A549 (cell line): ENCODE data around the gene XAGE2.

ENCODE experiments used
- CBX2 ChIP-seq: fragments of 200-600 bp; sonication (generic); IDR thresholded peaks from 2 replicates; pipeline ENCODE4 v1.6.1; 2016; ENCODE audit warnings: low read depth, mild to moderate bottlenecking, borderline replicate concordance
- EHMT2 ChIP-seq: fragments of 200-600 bp; sonication (generic); IDR thresholded peaks from 2 replicates; pipeline ENCODE4 v1.6.1; 2016; ENCODE audit warnings: antibody characterized with exemption, low read depth, mild to moderate bottlenecking, moderate library complexity
- EP300 ChIP-seq, 2 experiments: fragments of >200 bp; sonication (Bioruptor Twin); formaldehyde crosslinking; IDR thresholded peaks; 2 replicates in 1 of 2; 3 replicates in 1 of 2; pipeline ENCODE4 v1.6.1; 2016 to 2017
- RFX5 ChIP-seq: fragments of 450-650 bp; IDR thresholded peaks from 2 replicates; pipeline ENCODE4 v1.7.1; 2014; ENCODE audit warnings: antibody characterized with exemption, mild to moderate bottlenecking, moderate library complexity
- TF ChIP-seq, protein P1 (sequence below): fragments of >200 bp; sonication (Bioruptor Twin); formaldehyde crosslinking; IDR thresholded peaks from 3 replicates; pipeline ENCODE4 v1.5.1; 2016
- TF ChIP-seq, protein P2 (sequence below): IDR thresholded peaks from 2 replicates; pipeline ENCODE4 v1.6.1; 2012

DNA sequence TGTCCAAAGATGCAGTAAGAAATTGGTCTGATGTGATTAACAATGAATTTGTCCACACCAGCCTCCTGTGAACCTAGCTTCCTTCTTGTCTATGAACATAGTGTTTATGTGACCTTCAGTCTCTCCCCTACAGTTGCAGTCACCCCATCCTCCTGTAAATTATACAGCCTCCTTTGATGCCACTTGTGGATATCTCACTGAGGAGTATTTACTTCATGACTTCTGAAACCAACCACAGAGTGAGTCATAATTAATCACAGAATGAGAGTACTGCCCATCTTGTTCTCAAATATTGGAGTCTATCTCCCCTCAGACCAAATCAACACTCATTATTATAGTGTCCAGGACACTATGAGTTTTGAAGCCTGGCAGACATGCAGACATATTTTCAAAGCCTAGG, 27.3 kb upstream of the XAGE2 start:
- TF ChIP-seq, protein P1, sequence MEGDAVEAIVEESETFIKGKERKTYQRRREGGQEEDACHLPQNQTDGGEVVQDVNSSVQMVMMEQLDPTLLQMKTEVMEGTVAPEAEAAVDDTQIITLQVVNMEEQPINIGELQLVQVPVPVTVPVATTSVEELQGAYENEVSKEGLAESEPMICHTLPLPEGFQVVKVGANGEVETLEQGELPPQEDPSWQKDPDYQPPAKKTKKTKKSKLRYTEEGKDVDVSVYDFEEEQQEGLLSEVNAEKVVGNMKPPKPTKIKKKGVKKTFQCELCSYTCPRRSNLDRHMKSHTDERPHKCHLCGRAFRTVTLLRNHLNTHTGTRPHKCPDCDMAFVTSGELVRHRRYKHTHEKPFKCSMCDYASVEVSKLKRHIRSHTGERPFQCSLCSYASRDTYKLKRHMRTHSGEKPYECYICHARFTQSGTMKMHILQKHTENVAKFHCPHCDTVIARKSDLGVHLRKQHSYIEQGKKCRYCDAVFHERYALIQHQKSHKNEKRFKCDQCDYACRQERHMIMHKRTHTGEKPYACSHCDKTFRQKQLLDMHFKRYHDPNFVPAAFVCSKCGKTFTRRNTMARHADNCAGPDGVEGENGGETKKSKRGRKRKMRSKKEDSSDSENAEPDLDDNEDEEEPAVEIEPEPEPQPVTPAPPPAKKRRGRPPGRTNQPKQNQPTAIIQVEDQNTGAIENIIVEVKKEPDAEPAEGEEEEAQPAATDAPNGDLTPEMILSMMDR, result no peak
- TF ChIP-seq EP300 (IDR thresholded peaks at IDR 0.05), result no peak
- TF ChIP-seq CBX2, result no peak
- no peak for TF ChIP-seq EHMT2
- TF ChIP-seq, protein P2, sequence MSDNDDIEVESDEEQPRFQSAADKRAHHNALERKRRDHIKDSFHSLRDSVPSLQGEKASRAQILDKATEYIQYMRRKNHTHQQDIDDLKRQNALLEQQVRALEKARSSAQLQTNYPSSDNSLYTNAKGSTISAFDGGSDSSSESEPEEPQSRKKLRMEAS, result no peak
- TF ChIP-seq RFX5, result no peak
